ENCODE results near the gene NUCKS1. TPM values are rescaled to one million over a fixed set of nuclear protein-coding genes. Genes with fewer than 3 reads are reported as not detected.

NUCKS1 gene
- total RNA-seq, 4 donors from 2014 or later = 130 to 180 (median 138) TPM

DNA sequence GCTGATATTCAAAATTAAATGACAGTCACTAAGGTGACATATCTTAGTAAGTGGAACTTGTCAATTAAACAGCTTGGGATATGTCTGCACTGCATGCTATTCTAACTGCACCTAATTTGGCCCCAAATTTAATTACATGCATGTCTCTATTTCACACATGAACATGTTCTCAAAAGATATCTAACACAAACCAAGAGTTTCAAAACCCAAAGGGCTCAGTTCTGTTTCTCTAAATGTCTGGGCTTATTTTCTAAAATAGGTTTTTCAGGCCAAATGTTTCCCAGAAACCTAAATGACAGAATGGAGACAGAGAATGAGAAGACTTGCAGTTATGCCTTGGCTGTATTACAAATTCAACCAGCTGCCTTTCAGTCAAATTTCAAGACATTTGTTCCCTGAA lies 14.0 kb upstream of the NUCKS1 start:
- Histone ChIP-seq H3K27me3 (no peaks in the 10 kb centered on the region), H3K9me3 (no peaks in the 10 kb centered on the region), H3K27ac (no peak overlapping the region), H3K4me3 (no peak overlapping the region), H3K4me1 (no peaks in the 10 kb centered on the region), H3K36me3 (peaks cover 0 to under 1% of the 10 kb centered on the region in 2 donors)
- TF ChIP-seq EP300 (IDR thresholded peaks at IDR 0.05) = no peak
- no peak for TF ChIP-seq POLR2AphosphoS5 (IDR thresholded peaks at IDR 0.05)
- TF ChIP-seq POLR2A (IDR thresholded peaks at IDR 0.05) = no peak
- TF ChIP-seq, protein P1, sequence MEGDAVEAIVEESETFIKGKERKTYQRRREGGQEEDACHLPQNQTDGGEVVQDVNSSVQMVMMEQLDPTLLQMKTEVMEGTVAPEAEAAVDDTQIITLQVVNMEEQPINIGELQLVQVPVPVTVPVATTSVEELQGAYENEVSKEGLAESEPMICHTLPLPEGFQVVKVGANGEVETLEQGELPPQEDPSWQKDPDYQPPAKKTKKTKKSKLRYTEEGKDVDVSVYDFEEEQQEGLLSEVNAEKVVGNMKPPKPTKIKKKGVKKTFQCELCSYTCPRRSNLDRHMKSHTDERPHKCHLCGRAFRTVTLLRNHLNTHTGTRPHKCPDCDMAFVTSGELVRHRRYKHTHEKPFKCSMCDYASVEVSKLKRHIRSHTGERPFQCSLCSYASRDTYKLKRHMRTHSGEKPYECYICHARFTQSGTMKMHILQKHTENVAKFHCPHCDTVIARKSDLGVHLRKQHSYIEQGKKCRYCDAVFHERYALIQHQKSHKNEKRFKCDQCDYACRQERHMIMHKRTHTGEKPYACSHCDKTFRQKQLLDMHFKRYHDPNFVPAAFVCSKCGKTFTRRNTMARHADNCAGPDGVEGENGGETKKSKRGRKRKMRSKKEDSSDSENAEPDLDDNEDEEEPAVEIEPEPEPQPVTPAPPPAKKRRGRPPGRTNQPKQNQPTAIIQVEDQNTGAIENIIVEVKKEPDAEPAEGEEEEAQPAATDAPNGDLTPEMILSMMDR (IDR thresholded peaks at IDR 0.05) = no peak
- ATAC-seq = no peak

DNA sequence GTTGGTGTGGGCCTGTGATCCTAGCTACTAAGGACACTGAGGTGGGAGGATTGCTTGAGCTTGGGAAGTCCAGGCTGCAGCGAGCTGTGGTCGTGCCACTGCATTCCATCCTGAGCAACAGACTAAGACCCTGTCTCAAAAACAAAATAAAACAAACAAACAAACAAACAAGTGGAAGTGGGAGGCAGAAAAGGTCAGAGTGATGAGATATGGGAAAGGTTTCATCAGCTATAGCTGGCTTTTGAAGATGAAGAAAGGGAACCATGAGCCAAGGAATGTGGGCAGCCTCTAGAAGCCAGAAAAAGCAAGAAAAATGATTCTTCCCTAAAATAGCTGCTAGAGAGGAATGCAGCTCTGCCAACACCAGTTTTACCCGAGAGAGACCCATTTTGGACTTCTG lies 10.6 kb upstream of the NUCKS1 start:
- WGBS, 2 donors (ENCODE audit: low coverage in 1 of 2) = 43 to 65% methylated on average over 1 to 3 of the region's 3 CpGs
- no peak for ATAC-seq
- TF ChIP-seq POLR2AphosphoS5 (IDR thresholded peaks at IDR 0.05) = no peak
- TF ChIP-seq, protein P1 (IDR thresholded peaks at IDR 0.05) = no peak
- TF ChIP-seq POLR2A (IDR thresholded peaks at IDR 0.05) = no peak
- TF ChIP-seq EP300 (IDR thresholded peaks at IDR 0.05) = no peak

GRCh38 chr1:205756552-205756951 lies 6.6 kb upstream of the NUCKS1 start:
- Histone ChIP-seq H3K4me1 (no peaks in the 10 kb centered on the region), H3K4me3 (no peak overlapping the region), H3K27me3 (no peaks in the 10 kb centered on the region), H3K27ac (no peak overlapping the region), H3K36me3 (no peaks in the 10 kb centered on the region), H3K9me3 (no peaks in the 10 kb centered on the region)
- WGBS, 2 donors (ENCODE audit: low coverage in 1 of 2) = 89 to 100% methylated on average over 3 of the region's 3 CpGs
- TF ChIP-seq, protein P1 (IDR thresholded peaks at IDR 0.05) = no peak
- TF ChIP-seq POLR2A (IDR thresholded peaks at IDR 0.05) = no peak
- TF ChIP-seq POLR2AphosphoS5 (IDR thresholded peaks at IDR 0.05) = no peak
- TF ChIP-seq EP300 (IDR thresholded peaks at IDR 0.05) = no peak
- no peak for ATAC-seq

More for the DNA sequence above, 10.6 kb upstream of the NUCKS1 start:
- no peak overlapping the region for H3K27ac ChIP-seq
- H3K4me1 ChIP-seq = no peaks in the 10 kb centered on the region
- H3K27me3 ChIP-seq = no peaks in the 10 kb centered on the region
- no peak overlapping the region for H3K4me3 ChIP-seq
- no peaks in the 10 kb centered on the region for H3K9me3 ChIP-seq
- H3K36me3 ChIP-seq = no peaks in the 10 kb centered on the region

DNA sequence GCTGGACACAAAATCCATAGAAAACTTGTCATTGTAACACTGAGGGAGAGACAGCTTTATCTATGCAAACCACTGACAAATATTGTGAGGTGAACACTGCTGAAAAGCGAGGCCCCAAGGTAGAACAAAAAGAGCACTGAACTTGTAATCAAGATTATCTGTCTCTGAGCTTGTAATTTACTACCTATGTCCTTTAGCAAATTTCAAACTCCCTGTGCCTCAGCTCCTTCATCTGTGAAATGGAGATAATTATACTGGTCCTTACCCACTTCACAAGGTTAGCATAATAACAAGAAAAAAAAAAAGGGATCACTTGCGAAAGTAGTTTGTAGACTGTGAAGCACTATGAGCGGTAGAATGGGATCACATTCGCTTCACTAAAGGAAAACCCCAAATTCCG lies 4.9 kb upstream of the NUCKS1 start:
- Histone ChIP-seq H3K4me3 (no peak overlapping the region), H3K27me3 (no peaks in the 10 kb centered on the region), H3K4me1 (peaks cover 0 to 6% (median 0%) of the 10 kb centered on the region in 3 donors), H3K36me3 (no peaks in the 10 kb centered on the region), H3K27ac (no peak overlapping the region), H3K9me3 (no peaks in the 10 kb centered on the region)
- 70 to 82% methylated on average over 5 of the region's 5 CpGs for WGBS, 2 donors (ENCODE audit: low coverage in 1 of 2)
- no peak for TF ChIP-seq POLR2AphosphoS5 (IDR thresholded peaks at IDR 0.05)
- no peak for TF ChIP-seq POLR2A (IDR thresholded peaks at IDR 0.05)
- TF ChIP-seq EP300 (IDR thresholded peaks at IDR 0.05) = no peak
- TF ChIP-seq, protein P1 (IDR thresholded peaks at IDR 0.05) = no peak
- ATAC-seq = no peak

DNA sequence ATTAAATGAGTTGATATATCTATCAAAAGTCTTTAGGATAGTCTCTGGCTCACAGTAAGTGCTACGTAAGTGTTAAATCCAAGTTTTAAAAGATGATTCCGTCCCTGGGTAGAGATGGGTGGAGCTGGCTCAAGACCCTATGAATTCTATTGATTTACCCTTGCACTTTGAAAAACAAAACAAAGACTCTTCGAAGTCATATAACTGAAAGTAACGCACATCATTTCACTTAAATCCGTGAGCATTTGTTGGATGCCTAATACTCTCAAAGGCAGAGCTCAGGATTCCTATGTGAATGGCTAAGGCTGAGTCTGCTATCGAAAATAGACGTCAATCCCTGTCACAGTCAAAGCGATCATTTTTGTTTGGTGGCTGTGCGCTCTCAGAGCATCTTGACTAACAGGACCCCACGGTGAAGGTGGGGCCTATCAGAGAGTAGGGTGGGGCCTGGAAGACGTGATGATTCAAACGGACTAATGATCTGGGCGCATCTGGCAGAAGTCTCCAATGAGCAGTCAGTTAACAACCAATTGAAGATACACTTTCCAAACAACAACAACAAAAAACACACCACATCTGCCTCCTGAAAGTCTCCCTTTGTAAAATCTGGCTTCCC lies 1.2 kb upstream of the NUCKS1 start:
- Histone ChIP-seq H3K27ac (peak overlapping the region in 1 of 4 donors; percentile 99), H3K4me3 (peak overlapping the region in 1 of 2 donors; percentile 93), H3K4me1 (peaks cover 3 to 29% (median 16%) of the 10 kb centered on the region in 3 donors), H3K9me3 (no peaks in the 10 kb centered on the region), H3K27me3 (no peaks in the 10 kb centered on the region), H3K36me3 (no peaks in the 10 kb centered on the region)
- 77 to 87% methylated on average over 11 to 13 of the region's 13 CpGs for WGBS, 2 donors (ENCODE audit: low coverage in 1 of 2)
- ATAC-seq = no peak
- TF ChIP-seq POLR2A (IDR thresholded peaks at IDR 0.05) = no peak
- TF ChIP-seq, protein P1 (IDR thresholded peaks at IDR 0.05) = no peak
- no peak for TF ChIP-seq EP300 (IDR thresholded peaks at IDR 0.05)
- TF ChIP-seq POLR2AphosphoS5 (IDR thresholded peaks at IDR 0.05) = no peak
